Psoas muscle (tissue), 8 donors: ENCODE measurements around the gene MRGPRX1. TPM values are rescaled to one million over a fixed set of nuclear protein-coding genes. Genes with fewer than 3 reads are reported as not detected.
"Not testable (repeated sequence)": the region's sequence is repeated elsewhere in the genome, so short reads cannot be mapped to it uniquely, and the experiment has no call there.

Experiments used
- ATAC-seq, 4 donors: fragments of 200-7000 bp; cut with Tn5 transposase; one replicate each; pipeline ENCODE4 v1.9.1; 2020; ENCODE audit warnings: moderate library complexity in 3 of 4, mild to moderate bottlenecking in 2 of 4
- DNase-seq, 2 donors: peaks; one replicate each; pipeline ENCODE4 v3.0.0-alpha.2; 2020
- H3K27ac ChIP-seq: fragments of 200-600 bp; one replicate; pipeline ENCODE4 v1.8.0; 2022
- H3K27me3 ChIP-seq, 3 donors: fragments of 200-600 bp in 1 of 3; one replicate each; pipeline versions ENCODE4 v1.6.1 to v1.8.0; 2013 to 2022; ENCODE audit warnings: low read length in 2 of 3, mild to moderate bottlenecking in 2 of 3, moderate library complexity in 1 of 3; ENCODE audit not compliant: insufficient read depth in 3 of 3
- H3K36me3 ChIP-seq, 2 donors: fragments of 200-600 bp in 1 of 2; one replicate each; pipeline versions ENCODE4 v1.6.1 to v1.8.0; 2013 to 2022; ENCODE audit warnings: low read depth in 1 of 2, mild to moderate bottlenecking in 1 of 2, moderate library complexity in 1 of 2; ENCODE audit not compliant: insufficient read depth in 1 of 2
- H3K4me1 ChIP-seq: fragments of 200-600 bp; one replicate; pipeline ENCODE4 v1.8.0; 2022
- H3K4me3 ChIP-seq: fragments of 200-600 bp; one replicate; pipeline ENCODE4 v1.8.0; 2022; ENCODE audit warnings: mild to moderate bottlenecking
- H3K9me3 ChIP-seq: fragments of 200-600 bp; one replicate; pipeline ENCODE4 v1.8.0; 2022
- WGBS, 3 donors: extraction: QIAGEN DNeasy Blood & Tissue Kit; methylation state at CpG; one replicate each; pipeline versions ENCODE4 v1.1.6 to v1.1.7; 2013; 5-methylcytosine and 5-hydroxymethylcytosine counted together
- intact Hi-C, 2 donors: fragments of 100-400 bp; cut with DNase I; formaldehyde crosslinking; loops; one replicate each; pipeline versions ENCODE4 v1.11.0 to v1.14.2; 2022
- polyA plus RNA-seq, 3 donors: library from polyadenylated mRNA; stranded (reverse); fragments of 200-250 nt; gene quantifications; one replicate each; pipeline ENCODE4 v1.2.3, GENCODE V29; 2013
- total RNA-seq, 4 donors: library from RNA; stranded (reverse); fragmentation: NEBNext Ultra II Directional in 2 of 4; extraction: Animal tissue kit (Norgen Biotek cat#: 25700) in 2 of 4; gene quantifications; one replicate each; pipeline versions ENCODE4 v1.2.1 to v1.2.4, GENCODE V29; 2021 to 2023
- TF ChIP-seq, protein P1 (sequence below): fragments of 200-600 bp; IDR thresholded peaks from one replicate; pipeline ENCODE4 v1.8.0; 2022; ENCODE audit warnings: antibody characterized with exemption
- donor health status: healthy with polysubstance abuse.
- donor health status: DM: no; HTN: no; CAD: no; lungs with moderate emphysema.
- donor health status: Bipolar disorder and iron deficiency.
- donor health status: healthy.
- donor health status: DM: yes; HTN: yes; CAD: no.
- donor health status: DM: no; HTN: no; CAD: no.
- donor health status: DM: no; HTN: no; CAD: no.
- donor health status: DM: yes; HTN: yes; CAD: no.

MRGPRX1 gene
- total and polyA plus RNA-seq, 7 donors, result not detected

DNA sequence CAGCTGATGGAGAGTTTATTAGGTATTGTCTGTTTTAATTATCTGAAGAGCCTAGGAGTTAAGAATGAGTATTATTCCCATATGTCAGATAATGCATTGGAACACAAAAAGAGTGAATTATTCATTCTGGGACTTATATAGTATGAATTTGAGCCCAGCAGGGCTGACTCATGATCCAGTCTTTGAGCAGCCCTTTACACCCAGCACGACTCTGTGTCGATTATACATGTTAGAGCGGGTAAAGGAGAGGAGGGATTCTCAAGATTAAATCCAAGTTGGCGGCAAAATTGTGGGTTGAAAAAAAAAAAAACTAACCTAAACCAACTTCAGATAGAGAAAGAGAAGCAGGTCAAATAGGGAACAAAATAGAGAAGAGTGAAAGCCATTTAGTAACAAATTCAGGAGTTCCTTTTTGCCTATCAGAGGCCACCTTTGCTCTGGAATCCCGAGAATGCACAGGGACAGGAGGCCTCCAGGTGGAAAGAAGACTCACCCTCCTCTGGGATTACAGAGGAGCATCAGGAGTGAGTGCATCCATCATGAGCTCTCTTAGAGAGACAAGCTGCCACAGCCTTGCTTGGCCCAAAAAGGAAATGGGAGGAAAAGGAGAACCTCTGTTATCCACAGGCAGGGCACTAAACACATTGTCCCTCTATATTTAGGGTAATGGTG, 3.1 kb downstream of the MRGPRX1 start:
- TF ChIP-seq, protein P1, sequence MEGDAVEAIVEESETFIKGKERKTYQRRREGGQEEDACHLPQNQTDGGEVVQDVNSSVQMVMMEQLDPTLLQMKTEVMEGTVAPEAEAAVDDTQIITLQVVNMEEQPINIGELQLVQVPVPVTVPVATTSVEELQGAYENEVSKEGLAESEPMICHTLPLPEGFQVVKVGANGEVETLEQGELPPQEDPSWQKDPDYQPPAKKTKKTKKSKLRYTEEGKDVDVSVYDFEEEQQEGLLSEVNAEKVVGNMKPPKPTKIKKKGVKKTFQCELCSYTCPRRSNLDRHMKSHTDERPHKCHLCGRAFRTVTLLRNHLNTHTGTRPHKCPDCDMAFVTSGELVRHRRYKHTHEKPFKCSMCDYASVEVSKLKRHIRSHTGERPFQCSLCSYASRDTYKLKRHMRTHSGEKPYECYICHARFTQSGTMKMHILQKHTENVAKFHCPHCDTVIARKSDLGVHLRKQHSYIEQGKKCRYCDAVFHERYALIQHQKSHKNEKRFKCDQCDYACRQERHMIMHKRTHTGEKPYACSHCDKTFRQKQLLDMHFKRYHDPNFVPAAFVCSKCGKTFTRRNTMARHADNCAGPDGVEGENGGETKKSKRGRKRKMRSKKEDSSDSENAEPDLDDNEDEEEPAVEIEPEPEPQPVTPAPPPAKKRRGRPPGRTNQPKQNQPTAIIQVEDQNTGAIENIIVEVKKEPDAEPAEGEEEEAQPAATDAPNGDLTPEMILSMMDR, result no peak
- 72 to 80% (median 74%) methylated on average over 5 of the region's 5 CpGs for WGBS, 3 donors
- Histone ChIP-seq H3K9me3 (no peaks in the 10 kb centered on the region), H3K36me3 (no peaks in the 10 kb centered on the region), H3K4me1 (no peaks in the 10 kb centered on the region), H3K4me3 (no peak overlapping the region), H3K27me3 (no peaks in the 10 kb centered on the region), H3K27ac (no peak overlapping the region)
- intact Hi-C loops, result no loop called here
- no peak for DNase-seq
- no peak for ATAC-seq

DNA sequence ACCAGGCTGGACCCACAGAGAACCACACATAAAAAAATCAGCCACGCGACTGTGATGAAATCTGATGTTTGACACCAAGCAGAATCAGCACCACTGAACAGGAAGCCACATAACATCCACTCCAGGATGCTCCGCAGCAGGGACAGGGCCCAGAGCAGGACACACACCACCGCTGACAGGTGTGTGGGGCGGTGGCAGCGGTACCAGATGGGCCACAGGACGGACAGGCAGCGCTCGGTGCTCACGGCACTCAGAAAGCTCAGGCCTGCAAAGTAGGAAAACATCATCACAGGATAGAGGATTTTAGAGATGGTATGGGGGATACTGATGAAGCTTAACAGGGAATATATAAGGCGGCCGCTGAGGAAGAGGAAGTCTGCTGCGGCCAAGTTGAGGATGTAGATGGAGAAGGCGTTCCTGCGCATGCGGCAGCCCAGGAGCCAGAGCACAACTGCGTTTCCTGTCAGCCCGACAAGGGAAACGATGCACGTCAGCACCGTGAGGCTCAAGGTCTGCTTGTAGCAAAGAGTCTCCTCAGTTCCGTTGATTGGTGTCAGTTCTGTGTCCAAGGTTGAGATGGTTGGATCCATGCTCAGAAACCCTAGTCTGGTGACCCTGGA, 4.9 kb downstream of the MRGPRX1 start:
- ATAC-seq (no peak), DNase-seq (no peak)
- Histone ChIP-seq H3K27me3 (no peaks in the 10 kb centered on the region), H3K27ac (no peak overlapping the region), H3K4me3 (no peak overlapping the region), H3K4me1 (no peaks in the 10 kb centered on the region), H3K9me3 (no peaks in the 10 kb centered on the region), H3K36me3 (no peaks in the 10 kb centered on the region)
- WGBS, 3 donors, result 78 to 84% (median 83%) methylated on average over 22 of the region's 22 CpGs
- TF ChIP-seq, protein P1, result no peak
- intact Hi-C loops, result no loop called here

DNA sequence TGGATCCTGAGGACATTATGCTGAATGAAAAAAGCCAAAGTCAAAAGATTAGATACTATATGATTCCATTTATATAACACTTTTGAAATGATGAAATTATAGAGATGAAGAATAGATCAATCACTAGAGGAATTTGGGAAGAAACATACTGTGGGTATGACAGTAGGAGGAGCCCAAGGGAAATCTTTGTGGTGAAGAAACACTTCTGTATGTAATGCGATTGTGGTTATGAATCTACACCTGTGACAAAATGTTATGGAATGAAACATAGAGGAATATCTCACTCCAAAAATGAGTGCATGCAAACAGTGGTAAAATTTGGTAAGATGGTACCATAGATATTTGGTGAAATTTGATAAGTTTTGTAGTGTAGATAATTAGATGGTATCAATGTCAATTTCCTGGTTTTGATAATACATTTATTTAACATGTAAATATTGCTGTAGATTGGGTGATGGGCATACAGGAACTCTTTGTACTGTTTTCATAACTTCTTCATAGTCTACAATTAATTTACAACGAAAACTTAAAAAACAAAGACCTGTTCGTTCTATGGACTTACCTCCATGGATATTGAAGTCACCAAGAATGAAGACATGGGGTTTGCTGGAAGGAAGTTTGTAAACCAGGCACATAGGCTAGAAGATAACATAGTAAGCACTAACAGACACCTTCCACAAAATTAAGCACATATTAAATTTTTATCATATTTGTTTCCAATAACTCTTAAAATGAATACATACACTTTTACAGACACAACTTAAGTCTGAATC, 11.5 kb downstream of the MRGPRX1 start:
- Histone ChIP-seq H3K27me3 (no peaks in the 10 kb centered on the region), H3K9me3 (no peaks in the 10 kb centered on the region), H3K27ac (no peak overlapping the region), H3K36me3 (no peaks in the 10 kb centered on the region), H3K4me1 (no peaks in the 10 kb centered on the region), H3K4me3 (no peak overlapping the region)
- no peak for DNase-seq
- intact Hi-C loops, result no loop called here
- TF ChIP-seq, protein P1, result no peak
- WGBS, 3 donors, result 86 to 92% (median 86%) methylated on average over 3 of the region's 3 CpGs
- ATAC-seq, result no peak

DNA sequence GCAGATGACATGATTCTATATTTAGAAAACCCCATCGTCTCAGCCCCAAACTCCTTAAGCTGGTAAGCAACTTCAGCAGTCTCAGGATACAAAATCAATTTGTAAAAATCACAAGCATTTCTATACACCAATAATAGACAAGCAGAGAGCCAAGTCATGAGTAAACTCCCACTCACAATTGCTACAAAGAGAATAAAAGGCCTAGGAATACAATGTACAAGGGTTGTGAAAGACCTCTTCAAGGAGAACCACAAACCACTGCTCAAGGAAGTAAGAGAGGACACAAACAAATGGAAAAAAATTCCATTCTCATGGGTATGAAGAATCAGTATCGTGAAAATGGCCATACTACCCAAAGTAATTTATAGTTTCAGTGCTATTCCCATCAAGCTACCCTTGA, 13.8 kb downstream of the MRGPRX1 start:
- H3K4me1 ChIP-seq, H3K27me3 ChIP-seq, H3K4me3 ChIP-seq, H3K36me3 ChIP-seq, H3K27ac ChIP-seq, intact Hi-C loops, H3K9me3 ChIP-seq, ATAC-seq, DNase-seq: not testable (repeated sequence)
- 63 to 65% (median 65%) methylated on average over 2 of the region's 2 CpGs for WGBS, 3 donors

DNA sequence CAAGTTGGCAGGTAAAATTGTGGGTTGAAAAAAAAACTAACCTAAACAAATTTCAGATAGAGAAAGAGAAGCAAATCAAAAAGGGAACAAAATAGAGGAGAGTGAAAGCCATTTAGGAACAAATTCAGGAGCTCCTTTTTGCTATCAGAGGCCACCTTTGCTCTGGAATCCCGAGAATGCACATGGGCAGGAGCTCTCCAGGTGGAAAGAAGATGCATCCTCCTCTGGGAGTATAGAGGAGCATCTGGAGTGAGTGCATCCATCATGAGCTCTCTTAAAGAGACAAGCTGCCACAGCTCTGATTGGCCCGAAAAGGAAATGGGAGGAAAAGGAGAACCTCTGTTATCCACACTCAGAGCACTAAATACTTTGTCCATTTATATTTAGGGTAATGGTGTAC, 26.3 kb downstream of the MRGPRX1 start:
- no peaks in the 10 kb centered on the region for H3K27me3 ChIP-seq
- TF ChIP-seq, protein P1, result no peak
- H3K9me3 ChIP-seq, result no peaks in the 10 kb centered on the region
- WGBS, 3 donors, result 53 to 64% (median 53%) methylated on average over 2 of the region's 2 CpGs
- no peak overlapping the region for H3K27ac ChIP-seq
- no peak for DNase-seq
- no peak for ATAC-seq
- intact Hi-C loops, result no loop called here
- H3K4me1 ChIP-seq, result no peaks in the 10 kb centered on the region
- no peak overlapping the region for H3K4me3 ChIP-seq
- no peaks in the 10 kb centered on the region for H3K36me3 ChIP-seq
